Endodermal cell (in vitro differentiated cells): ENCODE measurements around the gene IMMP2L. TPM values are rescaled to one million over a fixed set of nuclear protein-coding genes. Genes with fewer than 3 reads are reported as not detected.
A peak's percentile ranks its signal among the peaks of the same experiment; 100 is the strongest.

Experiments
- DNase-seq: peaks from one replicate; pipeline ENCODE4 v3.0.0-alpha.2; 2017
- H3K27ac ChIP-seq: 2 replicates; pipeline ENCODE4 v1.5.1; 2013; ENCODE audit warnings: mild to moderate bottlenecking, low read depth, low read length, moderate library complexity
- H3K27me3 ChIP-seq: 2 replicates; pipeline ENCODE4 v1.6.1; 2013; ENCODE audit warnings: mild to moderate bottlenecking, low read length, moderate library complexity; ENCODE audit not compliant: insufficient read depth, control insufficient read depth, poor library complexity, severe bottlenecking
- H3K36me3 ChIP-seq: 2 replicates; pipeline ENCODE4 v1.7.0; 2013; ENCODE audit warnings: mild to moderate bottlenecking, low read length, moderate library complexity; ENCODE audit not compliant: control insufficient read depth, insufficient read depth
- H3K4me1 ChIP-seq: one replicate; pipeline ENCODE4 v1.7.0; 2013; ENCODE audit warnings: low read length; ENCODE audit not compliant: control insufficient read depth, insufficient read depth
- H3K4me3 ChIP-seq: 2 replicates; pipeline ENCODE4 v1.5.1; 2013; ENCODE audit warnings: mild to moderate bottlenecking, low read length, moderate library complexity
- H3K9ac ChIP-seq: 2 replicates; pipeline ENCODE4 v1.6.1; 2013; ENCODE audit warnings: mild to moderate bottlenecking, low read length, moderate library complexity; ENCODE audit not compliant: poor library complexity, severe bottlenecking; ENCODE audit errors: extremely low read depth
- H3K9me3 ChIP-seq: 2 replicates; pipeline ENCODE4 v1.6.1; 2013; ENCODE audit warnings: mild to moderate bottlenecking, low read length, moderate library complexity; ENCODE audit not compliant: control insufficient read depth
- H3K27ac Mint-ChIP-seq: 2 replicates; pipeline ENCODE4 v1.8.0; 2020; ENCODE audit warnings: mixed read lengths
- H3K27me3 Mint-ChIP-seq: 2 replicates; pipeline ENCODE4 v1.8.0; 2021; ENCODE audit warnings: mild to moderate bottlenecking, mixed read lengths; ENCODE audit not compliant: insufficient read depth
- H3K36me3 Mint-ChIP-seq: 2 replicates; pipeline ENCODE4 v1.8.0; 2020; ENCODE audit warnings: low read depth, mixed read lengths
- H3K4me1 Mint-ChIP-seq: 2 replicates; pipeline ENCODE4 v1.8.0; 2020; ENCODE audit warnings: mixed read lengths
- H3K4me3 Mint-ChIP-seq: 2 replicates; pipeline ENCODE4 v1.8.0; 2020; ENCODE audit warnings: mild to moderate bottlenecking, moderate library complexity, mixed read lengths
- H3K9me3 Mint-ChIP-seq: 2 replicates; pipeline ENCODE4 v1.8.0; 2020; ENCODE audit warnings: mild to moderate bottlenecking, mixed read lengths
- WGBS, 2 experiments: methylation state at CpG; one replicate each; pipeline versions ENCODE4 v1.1.5 to v1.1.7; 2013; ENCODE audit warnings: missing lambda C conversion rate in 2 of 2, mixed read lengths in 1 of 2; ENCODE audit not compliant: insufficient coverage in 1 of 2, insufficient read length in 1 of 2; 5-methylcytosine and 5-hydroxymethylcytosine counted together
- total RNA-seq, 2 donors: library from RNA; stranded (reverse); fragmentation: NEBNext Ultra II Directional in 1 of 2; extraction: Animal tissue kit (Norgen Biotek cat#: 25700) in 1 of 2; gene quantifications; 2 replicates in 1 of 2; 3 replicates in 1 of 2; pipeline ENCODE4 v1.2.1, GENCODE V29; 2021
- TF ChIP-seq, protein P1 (sequence below): fragments of 200-600 bp; sonication (generic); conservative IDR thresholded peaks from 2 replicates; pipeline ENCODE4 v1.5.0; 2021; ENCODE audit warnings: antibody characterized with exemption, mild to moderate bottlenecking

The IMMP2L gene
- total RNA-seq, 2 donors from 2014 or later, result 17.7 to 19.4 TPM

- 18 to 33% methylated on average over 1 of the region's 3 CpGs for WGBS, 2 experiments
- TF ChIP-seq, protein P1, sequence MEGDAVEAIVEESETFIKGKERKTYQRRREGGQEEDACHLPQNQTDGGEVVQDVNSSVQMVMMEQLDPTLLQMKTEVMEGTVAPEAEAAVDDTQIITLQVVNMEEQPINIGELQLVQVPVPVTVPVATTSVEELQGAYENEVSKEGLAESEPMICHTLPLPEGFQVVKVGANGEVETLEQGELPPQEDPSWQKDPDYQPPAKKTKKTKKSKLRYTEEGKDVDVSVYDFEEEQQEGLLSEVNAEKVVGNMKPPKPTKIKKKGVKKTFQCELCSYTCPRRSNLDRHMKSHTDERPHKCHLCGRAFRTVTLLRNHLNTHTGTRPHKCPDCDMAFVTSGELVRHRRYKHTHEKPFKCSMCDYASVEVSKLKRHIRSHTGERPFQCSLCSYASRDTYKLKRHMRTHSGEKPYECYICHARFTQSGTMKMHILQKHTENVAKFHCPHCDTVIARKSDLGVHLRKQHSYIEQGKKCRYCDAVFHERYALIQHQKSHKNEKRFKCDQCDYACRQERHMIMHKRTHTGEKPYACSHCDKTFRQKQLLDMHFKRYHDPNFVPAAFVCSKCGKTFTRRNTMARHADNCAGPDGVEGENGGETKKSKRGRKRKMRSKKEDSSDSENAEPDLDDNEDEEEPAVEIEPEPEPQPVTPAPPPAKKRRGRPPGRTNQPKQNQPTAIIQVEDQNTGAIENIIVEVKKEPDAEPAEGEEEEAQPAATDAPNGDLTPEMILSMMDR, result peak; percentile 54
- Histone ChIP-seq H3K27ac (no peak overlapping the region), H3K9ac (no peak overlapping the region), H3K36me3 (no peaks in the 10 kb centered on the region), H3K27me3 (no peaks in the 10 kb centered on the region), H3K4me3 (no peak overlapping the region), H3K4me1 (peaks cover 12% of the 10 kb centered on the region), H3K9me3 (no peaks in the 10 kb centered on the region)
- Mint-ChIP-seq H3K9me3 (no peaks in the 10 kb centered on the region), H3K27ac (peak overlapping the region; percentile 81), H3K4me1 (peaks cover 54% of the 10 kb centered on the region), H3K4me3 (no peak overlapping the region), H3K27me3 (no peaks in the 10 kb centered on the region), H3K36me3 (no peaks in the 10 kb centered on the region)
- peak; percentile 65 for DNase-seq
Observed at GRCh38 chr7:111096997-111097396, 465.3 kb downstream of the IMMP2L start.

GRCh38 chr7:111094419-111094818, 467.9 kb downstream of the IMMP2L start:
- H3K4me1 ChIP-seq, result peaks cover 15% of the 10 kb centered on the region
- Mint-ChIP-seq H3K27me3 (no peaks in the 10 kb centered on the region), H3K4me1 (peaks cover 68% of the 10 kb centered on the region), H3K4me3 (no peak overlapping the region), H3K9me3 (no peaks in the 10 kb centered on the region), H3K27ac (no peak overlapping the region), H3K36me3 (no peaks in the 10 kb centered on the region)
- no peak overlapping the region for H3K4me3 ChIP-seq
- H3K9me3 ChIP-seq, result no peaks in the 10 kb centered on the region
- no peak overlapping the region for H3K9ac ChIP-seq
- no peaks in the 10 kb centered on the region for H3K36me3 ChIP-seq
- no peaks in the 10 kb centered on the region for H3K27me3 ChIP-seq
- TF ChIP-seq, protein P1, result no peak
- H3K27ac ChIP-seq, result no peak overlapping the region
- DNase-seq, result no peak
- WGBS, 2 experiments, result no CpG with 5 or more reads among the region's 1 CpG

GRCh38 chr7:111093496-111093895, 468.8 kb downstream of the IMMP2L start:
- no peak overlapping the region for H3K9ac ChIP-seq
- TF ChIP-seq, protein P1, result no peak
- peaks cover 15% of the 10 kb centered on the region for H3K4me1 ChIP-seq
- Mint-ChIP-seq H3K27ac (no peak overlapping the region), H3K36me3 (no peaks in the 10 kb centered on the region), H3K27me3 (no peaks in the 10 kb centered on the region), H3K4me3 (no peak overlapping the region), H3K9me3 (no peaks in the 10 kb centered on the region), H3K4me1 (peaks cover 67% of the 10 kb centered on the region)
- no peaks in the 10 kb centered on the region for H3K9me3 ChIP-seq
- H3K27me3 ChIP-seq, result no peaks in the 10 kb centered on the region
- no peak for DNase-seq
- H3K4me3 ChIP-seq, result no peak overlapping the region
- WGBS, 2 experiments, result 88 to 89% methylated on average over 1 to 4 of the region's 4 CpGs
- H3K27ac ChIP-seq, result no peak overlapping the region
- no peaks in the 10 kb centered on the region for H3K36me3 ChIP-seq
